Neural cell (in vitro differentiated cells): Measurements from ENCODE around the gene LRRC8E.

Experiments
- EZH2 ChIP-seq: fragments of 200-600, 300-800 bp; shearing (Covaris generic), sonication (generic); IDR thresholded peaks from 2 replicates; pipeline ENCODE4 v1.6.1; 2014; ENCODE audit warnings: antibody characterized with exemption, low read length, borderline replicate concordance, mild to moderate bottlenecking; ENCODE audit not compliant: insufficient read depth, poor library complexity, severe bottlenecking
- TF ChIP-seq, protein P1 (sequence below): fragments of 450-650 bp; IDR thresholded peaks from 2 replicates; pipeline ENCODE4 v1.5.1; 2014; ENCODE audit warnings: antibody characterized with exemption, mild to moderate bottlenecking, moderate library complexity; ENCODE audit not compliant: poor library complexity, severe bottlenecking
- TF ChIP-seq, protein P2 (sequence below): IDR thresholded peaks from 2 replicates; pipeline ENCODE4 v1.6.1; 2012; ENCODE audit warnings: borderline replicate concordance

DNA sequence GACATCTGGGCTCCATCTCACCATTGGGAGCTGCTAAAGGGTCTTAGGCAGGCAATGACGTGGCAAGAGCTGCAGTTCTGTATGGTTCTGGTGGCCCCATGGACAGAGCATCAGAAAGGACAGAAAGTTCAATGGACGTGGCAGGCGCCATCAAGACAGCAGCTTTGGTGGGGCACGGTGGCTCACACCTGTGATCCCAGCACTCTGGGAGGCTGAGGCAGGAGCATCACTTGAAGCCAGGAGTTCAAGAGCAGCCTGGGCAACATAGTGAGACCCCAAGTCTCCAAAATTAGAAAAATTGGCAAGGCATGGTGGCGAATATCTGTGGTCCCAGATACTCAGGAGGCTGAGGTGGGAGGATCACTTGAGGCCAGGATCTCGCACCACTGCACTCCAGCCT is 48.8 kb upstream of the LRRC8E start:
- TF ChIP-seq, protein P1, sequence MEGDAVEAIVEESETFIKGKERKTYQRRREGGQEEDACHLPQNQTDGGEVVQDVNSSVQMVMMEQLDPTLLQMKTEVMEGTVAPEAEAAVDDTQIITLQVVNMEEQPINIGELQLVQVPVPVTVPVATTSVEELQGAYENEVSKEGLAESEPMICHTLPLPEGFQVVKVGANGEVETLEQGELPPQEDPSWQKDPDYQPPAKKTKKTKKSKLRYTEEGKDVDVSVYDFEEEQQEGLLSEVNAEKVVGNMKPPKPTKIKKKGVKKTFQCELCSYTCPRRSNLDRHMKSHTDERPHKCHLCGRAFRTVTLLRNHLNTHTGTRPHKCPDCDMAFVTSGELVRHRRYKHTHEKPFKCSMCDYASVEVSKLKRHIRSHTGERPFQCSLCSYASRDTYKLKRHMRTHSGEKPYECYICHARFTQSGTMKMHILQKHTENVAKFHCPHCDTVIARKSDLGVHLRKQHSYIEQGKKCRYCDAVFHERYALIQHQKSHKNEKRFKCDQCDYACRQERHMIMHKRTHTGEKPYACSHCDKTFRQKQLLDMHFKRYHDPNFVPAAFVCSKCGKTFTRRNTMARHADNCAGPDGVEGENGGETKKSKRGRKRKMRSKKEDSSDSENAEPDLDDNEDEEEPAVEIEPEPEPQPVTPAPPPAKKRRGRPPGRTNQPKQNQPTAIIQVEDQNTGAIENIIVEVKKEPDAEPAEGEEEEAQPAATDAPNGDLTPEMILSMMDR, result no peak
- no peak for TF ChIP-seq EZH2
- TF ChIP-seq, protein P2, sequence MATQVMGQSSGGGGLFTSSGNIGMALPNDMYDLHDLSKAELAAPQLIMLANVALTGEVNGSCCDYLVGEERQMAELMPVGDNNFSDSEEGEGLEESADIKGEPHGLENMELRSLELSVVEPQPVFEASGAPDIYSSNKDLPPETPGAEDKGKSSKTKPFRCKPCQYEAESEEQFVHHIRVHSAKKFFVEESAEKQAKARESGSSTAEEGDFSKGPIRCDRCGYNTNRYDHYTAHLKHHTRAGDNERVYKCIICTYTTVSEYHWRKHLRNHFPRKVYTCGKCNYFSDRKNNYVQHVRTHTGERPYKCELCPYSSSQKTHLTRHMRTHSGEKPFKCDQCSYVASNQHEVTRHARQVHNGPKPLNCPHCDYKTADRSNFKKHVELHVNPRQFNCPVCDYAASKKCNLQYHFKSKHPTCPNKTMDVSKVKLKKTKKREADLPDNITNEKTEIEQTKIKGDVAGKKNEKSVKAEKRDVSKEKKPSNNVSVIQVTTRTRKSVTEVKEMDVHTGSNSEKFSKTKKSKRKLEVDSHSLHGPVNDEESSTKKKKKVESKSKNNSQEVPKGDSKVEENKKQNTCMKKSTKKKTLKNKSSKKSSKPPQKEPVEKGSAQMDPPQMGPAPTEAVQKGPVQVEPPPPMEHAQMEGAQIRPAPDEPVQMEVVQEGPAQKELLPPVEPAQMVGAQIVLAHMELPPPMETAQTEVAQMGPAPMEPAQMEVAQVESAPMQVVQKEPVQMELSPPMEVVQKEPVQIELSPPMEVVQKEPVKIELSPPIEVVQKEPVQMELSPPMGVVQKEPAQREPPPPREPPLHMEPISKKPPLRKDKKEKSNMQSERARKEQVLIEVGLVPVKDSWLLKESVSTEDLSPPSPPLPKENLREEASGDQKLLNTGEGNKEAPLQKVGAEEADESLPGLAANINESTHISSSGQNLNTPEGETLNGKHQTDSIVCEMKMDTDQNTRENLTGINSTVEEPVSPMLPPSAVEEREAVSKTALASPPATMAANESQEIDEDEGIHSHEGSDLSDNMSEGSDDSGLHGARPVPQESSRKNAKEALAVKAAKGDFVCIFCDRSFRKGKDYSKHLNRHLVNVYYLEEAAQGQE, result no peak
